GM12874 (cell line): ENCODE data around the gene FOSL1.

ENCODE experiments used
- CTCF ChIP-seq: IDR thresholded peaks from 2 replicates; pipeline ENCODE4 v1.5.1; 2011; ENCODE audit warnings: low read depth, mild to moderate bottlenecking, control low read depth, low read length, moderate library complexity; ENCODE audit not compliant: insufficient read depth

Gene FOSL1

GRCh38 chr11:65892661-65893317, 7.4 kb downstream of the FOSL1 start:
- TF ChIP-seq CTCF = no peak

GRCh38 chr11:65891219-65892136, 8.7 kb downstream of the FOSL1 start:
- peak; percentile 67 for TF ChIP-seq CTCF

GRCh38 chr11:65890324-65891218, 9.6 kb downstream of the FOSL1 start, which contains the start of gene CCDC85B:
Gene CCDC85B, plus strand, starts transcription at chr11:65890673. Its CDS starts 111 bp downstream, at chr11:65890784.
- 0 out of 2 replicates have a peak, but pooled peaks have one; percentile 4 for TF ChIP-seq CTCF

GRCh38 chr11:65888163-65888814, 11.9 kb downstream of the FOSL1 start, which contains the start of gene FIBP:
Gene FIBP, minus strand, starts transcription at chr11:65888471. Its CDS starts 53 bp downstream, at chr11:65888418.
- TF ChIP-seq CTCF = peak; percentile 91

GRCh38 chr11:65887723-65888162, 12.4 kb downstream of the FOSL1 start:
- no peak for TF ChIP-seq CTCF

- no peak for TF ChIP-seq CTCF
Measured at GRCh38 chr11:65886826-65887722, 13.1 kb downstream of the FOSL1 start.
